ENCODE measurements around the gene KRT74. TPM values are rescaled to one million over a fixed set of nuclear protein-coding genes. Genes with fewer than 3 reads are reported as not detected.

Gene KRT74
- total RNA-seq, 1 experiment from 2014 or later = not detected

DNA sequence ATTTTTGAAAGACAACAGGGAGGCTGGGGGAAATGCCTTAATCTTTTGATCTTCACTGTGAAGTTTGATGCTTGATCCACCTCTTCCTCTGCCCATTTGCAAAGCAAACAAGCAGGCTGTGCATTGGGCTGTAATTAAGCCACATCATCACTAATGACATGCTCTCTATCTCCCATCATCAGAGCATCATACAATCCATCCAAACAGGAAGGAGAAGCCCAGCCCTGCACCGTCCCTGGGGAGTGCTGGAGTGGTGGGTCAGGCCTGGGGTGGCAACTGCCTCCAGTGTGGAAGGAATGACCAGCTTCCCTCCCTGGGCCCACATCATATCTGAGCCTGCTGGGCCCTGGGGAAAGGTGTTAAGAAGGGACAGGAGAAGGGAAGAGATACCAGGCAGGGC, 6.9 kb upstream of the KRT74 start:
- TF ChIP-seq EZH2 (IDR thresholded peaks at IDR 0.05; ENCODE audit: low read depth) = no peak
- TF ChIP-seq, protein P1, sequence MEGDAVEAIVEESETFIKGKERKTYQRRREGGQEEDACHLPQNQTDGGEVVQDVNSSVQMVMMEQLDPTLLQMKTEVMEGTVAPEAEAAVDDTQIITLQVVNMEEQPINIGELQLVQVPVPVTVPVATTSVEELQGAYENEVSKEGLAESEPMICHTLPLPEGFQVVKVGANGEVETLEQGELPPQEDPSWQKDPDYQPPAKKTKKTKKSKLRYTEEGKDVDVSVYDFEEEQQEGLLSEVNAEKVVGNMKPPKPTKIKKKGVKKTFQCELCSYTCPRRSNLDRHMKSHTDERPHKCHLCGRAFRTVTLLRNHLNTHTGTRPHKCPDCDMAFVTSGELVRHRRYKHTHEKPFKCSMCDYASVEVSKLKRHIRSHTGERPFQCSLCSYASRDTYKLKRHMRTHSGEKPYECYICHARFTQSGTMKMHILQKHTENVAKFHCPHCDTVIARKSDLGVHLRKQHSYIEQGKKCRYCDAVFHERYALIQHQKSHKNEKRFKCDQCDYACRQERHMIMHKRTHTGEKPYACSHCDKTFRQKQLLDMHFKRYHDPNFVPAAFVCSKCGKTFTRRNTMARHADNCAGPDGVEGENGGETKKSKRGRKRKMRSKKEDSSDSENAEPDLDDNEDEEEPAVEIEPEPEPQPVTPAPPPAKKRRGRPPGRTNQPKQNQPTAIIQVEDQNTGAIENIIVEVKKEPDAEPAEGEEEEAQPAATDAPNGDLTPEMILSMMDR (conservative IDR thresholded peaks at IDR 0.05) = no peak
- no peak overlapping the region for H3K27ac ChIP-seq
- CTCF ChIA-PET = interaction anchor here (0.9 kb wide), 2 partner anchors 138 to 290 kb away, joined by 3 to 6 read pairs; no protein-coding TSS in a partner anchor
- intact Hi-C loops (cut with micrococcal nuclease; ENCODE audit: unreplicated experiment) = loop anchor here (5.0 kb wide), 1 partner anchor 88 kb away; the partner anchor contains the start of gene KRT6A
- no TSS peak for BruUV-seq (replicated peaks)
- H4K20me1 ChIP-seq (ENCODE audit: insufficient read depth) = no peaks in the 10 kb centered on the region
- no peaks in the 10 kb centered on the region for H3K27me3 ChIP-seq (ENCODE audit: insufficient read depth, low read depth)
- POLR2A ChIA-PET (ENCODE audit: unreplicated experiment) = interaction anchor here (0.6 kb wide), 1 partner anchor 274 kb away, joined by 7 read pairs; no protein-coding TSS in a partner anchor
- DNase-seq = no peak
- no peak overlapping the region for H3K4me2 ChIP-seq
- peaks cover 19% of the 10 kb centered on the region for H3K4me1 ChIP-seq (replicated peaks; ENCODE audit: insufficient read depth)
- H3K79me2 ChIP-seq (ENCODE audit: low read depth) = no peaks in the 10 kb centered on the region
- no peaks in the 10 kb centered on the region for H3K36me3 ChIP-seq (ENCODE audit: low read depth)
- no peak overlapping the region for H3K4me3 ChIP-seq
- no peaks in the 10 kb centered on the region for H3K9me3 ChIP-seq (ENCODE audit: insufficient read depth, low read depth)
- no peak overlapping the region for H2AFZ ChIP-seq
- no peaks in the 10 kb centered on the region for H3K9me2 ChIP-seq (ENCODE audit: insufficient read depth)
- no peaks in the 10 kb centered on the region for H3F3A ChIP-seq (ENCODE audit: insufficient read depth, low read depth)

DNA sequence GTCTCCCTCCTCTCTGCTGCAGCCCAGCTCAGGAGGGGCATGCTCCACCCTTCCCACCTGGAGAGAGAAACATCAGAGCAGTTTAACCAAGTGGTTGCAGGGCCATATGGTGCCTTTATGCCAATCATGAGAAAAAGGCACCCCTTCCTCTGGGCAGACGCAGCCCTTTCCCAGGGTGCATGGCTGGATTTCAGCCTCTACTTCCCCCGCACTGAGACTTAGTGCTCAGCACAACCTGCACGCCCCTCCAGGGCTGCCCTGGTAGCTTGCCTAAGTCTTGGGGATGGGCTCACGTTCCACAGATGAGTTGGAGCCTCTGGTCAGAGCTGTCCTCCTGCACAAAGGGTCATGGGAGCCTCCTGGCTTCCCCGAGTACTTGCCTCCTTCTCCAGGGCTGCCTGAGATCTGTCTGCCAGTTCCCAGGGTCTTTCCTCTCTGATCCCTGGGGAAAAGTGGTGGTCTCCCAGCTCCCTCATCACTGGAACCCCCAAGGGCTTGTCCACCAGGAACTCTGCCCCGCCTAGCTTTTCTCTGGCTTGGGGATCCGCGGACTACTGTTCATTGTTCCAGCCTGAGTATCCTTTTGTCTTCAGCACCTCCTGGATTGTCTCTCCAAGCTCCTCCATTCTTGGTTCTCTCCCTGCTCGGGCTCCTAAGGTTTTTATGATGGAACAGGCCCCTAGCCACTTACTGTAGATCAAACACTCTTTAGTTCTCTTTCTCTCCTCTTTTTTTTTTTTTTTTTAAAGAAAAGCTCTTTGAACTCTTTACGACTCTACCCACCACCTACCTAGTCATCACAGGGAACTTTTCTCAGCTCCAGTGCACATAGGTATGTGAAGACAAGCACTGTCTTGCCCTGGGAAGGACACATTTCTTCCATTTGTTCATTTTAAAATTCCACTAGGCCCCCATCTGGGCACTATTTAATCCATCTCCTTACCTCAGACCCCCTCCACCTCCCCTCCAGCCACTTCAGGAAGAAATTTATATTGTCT, 6.1 kb upstream of the KRT74 start:
- H3K27ac ChIP-seq = no peak overlapping the region
- TF ChIP-seq EZH2 (IDR thresholded peaks at IDR 0.05; ENCODE audit: low read depth) = no peak
- TF ChIP-seq, protein P1 (conservative IDR thresholded peaks at IDR 0.05) = no peak
- POLR2A ChIA-PET (ENCODE audit: unreplicated experiment) = interaction anchor here (0.6 to 0.7 kb wide), 2 partner anchors 209 to 273 kb away, joined by 3 to 7 read pairs; no protein-coding TSS in a partner anchor
- no peaks in the 10 kb centered on the region for H4K20me1 ChIP-seq (ENCODE audit: insufficient read depth)
- CTCF ChIA-PET = interaction anchor here (0.6 to 0.9 kb wide), 2 partner anchors 217 to 291 kb away, joined by 3 to 6 read pairs; no protein-coding TSS in a partner anchor
- BruUV-seq (replicated peaks) = no TSS peak
- DNase-seq = no peak
- no peaks in the 10 kb centered on the region for H3K79me2 ChIP-seq (ENCODE audit: low read depth)
- H3K4me3 ChIP-seq = no peak overlapping the region
- intact Hi-C loops (cut with micrococcal nuclease; ENCODE audit: unreplicated experiment) = loop anchor here (5.0 kb wide), 1 partner anchor 87 kb away; the partner anchor contains the start of gene KRT6A
- H3K4me1 ChIP-seq (replicated peaks; ENCODE audit: insufficient read depth) = peaks cover 19% of the 10 kb centered on the region
- H2AFZ ChIP-seq = no peak overlapping the region
- H3K9me2 ChIP-seq (ENCODE audit: insufficient read depth) = no peaks in the 10 kb centered on the region
- H3K27me3 ChIP-seq (ENCODE audit: insufficient read depth, low read depth) = no peaks in the 10 kb centered on the region
- H3K9me3 ChIP-seq (ENCODE audit: insufficient read depth, low read depth) = no peaks in the 10 kb centered on the region
- no peaks in the 10 kb centered on the region for H3K36me3 ChIP-seq (ENCODE audit: low read depth)
- H3K4me2 ChIP-seq = no peak overlapping the region
- no peaks in the 10 kb centered on the region for H3F3A ChIP-seq (ENCODE audit: insufficient read depth, low read depth)

DNA sequence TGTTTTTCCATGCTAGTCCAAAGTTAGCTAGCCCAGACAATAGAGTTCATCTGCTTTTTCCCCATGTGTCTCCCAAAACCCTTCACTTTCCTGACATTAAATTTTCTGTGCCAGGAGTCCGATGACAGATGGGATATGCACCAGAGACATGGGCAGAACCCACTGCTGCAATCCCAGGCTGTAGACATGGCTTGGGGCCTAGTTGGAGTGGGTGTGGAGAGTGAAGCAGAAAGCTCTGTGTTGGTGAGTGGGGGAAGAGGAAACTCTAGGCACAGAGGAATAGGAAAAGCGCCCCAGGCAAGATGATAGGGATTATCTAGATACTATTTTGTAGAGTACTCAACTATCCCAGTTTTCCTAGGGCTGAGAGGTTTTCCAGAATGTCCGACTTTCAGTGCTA, 4.8 kb upstream of the KRT74 start:
- Histone ChIP-seq H3K36me3 (ENCODE audit: low read depth) (no peaks in the 10 kb centered on the region), H3F3A (ENCODE audit: insufficient read depth, low read depth) (no peaks in the 10 kb centered on the region), H3K27ac (no peak overlapping the region), H3K4me1 (replicated peaks; ENCODE audit: insufficient read depth) (peaks cover 19% of the 10 kb centered on the region), H3K9me2 (ENCODE audit: insufficient read depth) (no peaks in the 10 kb centered on the region), H3K4me2 (no peak overlapping the region), H2AFZ (no peak overlapping the region), H3K9me3 (ENCODE audit: insufficient read depth, low read depth) (no peaks in the 10 kb centered on the region), H3K79me2 (ENCODE audit: low read depth) (no peaks in the 10 kb centered on the region), H3K4me3 (no peak overlapping the region), H4K20me1 (ENCODE audit: insufficient read depth) (no peaks in the 10 kb centered on the region), H3K27me3 (ENCODE audit: insufficient read depth, low read depth) (no peaks in the 10 kb centered on the region)
- intact Hi-C loops (cut with micrococcal nuclease; ENCODE audit: unreplicated experiment) = no loop called here
- no TSS peak for BruUV-seq (replicated peaks)
- ChIA-PET POLR2A (ENCODE audit: unreplicated experiment) (interaction anchor here (0.7 kb wide), 1 partner anchor 655 kb away, joined by 3 read pairs; no protein-coding TSS in a partner anchor), CTCF (interaction anchor here (0.6 to 0.9 kb wide), 2 partner anchors 287 to 425 kb away, joined by 3 to 8 read pairs; no protein-coding TSS in a partner anchor)
- TF ChIP-seq, protein P1 (conservative IDR thresholded peaks at IDR 0.05) = no peak
- no peak for TF ChIP-seq EZH2 (IDR thresholded peaks at IDR 0.05; ENCODE audit: low read depth)
- DNase-seq = no peak

Data from PC-9 (cell line).